Stimulated activated memory B cell treated with anti-CD40 and anti-IgM and Interleukin-4, amounts not matched to agents 10 μg/mL and 1 μg/mL and 100 μg/mL, for 72 hours (primary cell): ENCODE measurements around the gene WWC2.
"Not testable (repeated sequence)": the region's sequence is repeated elsewhere in the genome, so short reads cannot be mapped to it uniquely, and the experiment has no call there.

ENCODE experiments used
- ATAC-seq: fragments of 150-1000 bp; cut with Tn5 transposase; 2 replicates; pipeline ENCODE4 v1.10.0; 2021
- H3K27ac Mint-ChIP-seq: one replicate; pipeline ENCODE4 v1.8.0; 2022; ENCODE audit warnings: mild to moderate bottlenecking, mixed read lengths
- H3K27me3 Mint-ChIP-seq: one replicate; pipeline ENCODE4 v1.8.0; 2022; ENCODE audit warnings: mixed read lengths
- H3K36me3 Mint-ChIP-seq: one replicate; pipeline ENCODE4 v1.8.0; 2022; ENCODE audit warnings: mixed read lengths
- H3K4me1 Mint-ChIP-seq: one replicate; pipeline ENCODE4 v1.8.0; 2022; ENCODE audit warnings: mixed read lengths
- H3K4me3 Mint-ChIP-seq: one replicate; pipeline ENCODE4 v1.8.0; 2022; ENCODE audit warnings: mild to moderate bottlenecking, moderate library complexity, mixed read lengths
- H3K9me3 Mint-ChIP-seq: one replicate; pipeline ENCODE4 v1.8.0; 2022; ENCODE audit warnings: mixed read lengths

The WWC2 gene

GRCh38 chr4:183318656-183319055 is 219.6 kb downstream of the WWC2 start:
- Mint-ChIP-seq H3K27me3 (peaks cover 7% of the 10 kb centered on the region), H3K9me3 (no peaks in the 10 kb centered on the region), H3K36me3 (no peaks in the 10 kb centered on the region), H3K4me1 (no peaks in the 10 kb centered on the region), H3K27ac (no peak overlapping the region), H3K4me3 (no peak overlapping the region)
- no peak for ATAC-seq

- H3K36me3 Mint-ChIP-seq: no peaks in the 10 kb centered on the region
- H3K9me3 Mint-ChIP-seq: no peaks in the 10 kb centered on the region
- H3K4me3 Mint-ChIP-seq: no peak within 1 kb of the TSS
- H3K27ac Mint-ChIP-seq: no peak within 1 kb of the TSS
- H3K4me1 Mint-ChIP-seq: no peaks in the 10 kb centered on the region
- ATAC-seq: no peak
- peaks cover 9% of the 10 kb centered on the region for H3K27me3 Mint-ChIP-seq
These were observed 221.4 kb downstream of the WWC2 start, which contains the start of gene CLDN22 for GRCh38 chr4:183320211-183321059. Gene CLDN22, minus strand, starts transcription at chr4:183320276. Its CDS starts 58 bp downstream, at chr4:183320218.

GRCh38 chr4:183321079-183321478 is 222.0 kb downstream of the WWC2 start:
- Mint-ChIP-seq H3K9me3 (no peaks in the 10 kb centered on the region), H3K27me3 (peaks cover 9% of the 10 kb centered on the region), H3K4me1 (no peaks in the 10 kb centered on the region), H3K36me3 (no peaks in the 10 kb centered on the region), H3K4me3 (no peak overlapping the region), H3K27ac (no peak overlapping the region)
- ATAC-seq: no peak

GRCh38 chr4:183321516-183321915 is 222.5 kb downstream of the WWC2 start:
- H3K36me3 Mint-ChIP-seq: no peaks in the 10 kb centered on the region
- H3K4me1 Mint-ChIP-seq: no peaks in the 10 kb centered on the region
- H3K9me3 Mint-ChIP-seq: no peaks in the 10 kb centered on the region
- no peak for ATAC-seq
- no peak overlapping the region for H3K27ac Mint-ChIP-seq
- H3K4me3 Mint-ChIP-seq: no peak overlapping the region
- peaks cover 14% of the 10 kb centered on the region for H3K27me3 Mint-ChIP-seq

- Mint-ChIP-seq H3K27ac (no peak within 1 kb of the TSS), H3K27me3 (peaks cover 18% of the 10 kb centered on the region), H3K36me3 (no peaks in the 10 kb centered on the region), H3K4me3 (no peak within 1 kb of the TSS), H3K4me1 (no peaks in the 10 kb centered on the region), H3K9me3 (no peaks in the 10 kb centered on the region)
- no peak for ATAC-seq
These were observed 223.3 kb downstream of the WWC2 start, which contains the start of gene CLDN24 for GRCh38 chr4:183322326-183322725. Gene CLDN24, minus strand, starts transcription at chr4:183322426. Its CDS starts 0 bp downstream, at chr4:183322426.

- Mint-ChIP-seq H3K27ac (no peak overlapping the region), H3K9me3 (no peaks in the 10 kb centered on the region), H3K4me1 (no peaks in the 10 kb centered on the region), H3K36me3 (no peaks in the 10 kb centered on the region), H3K27me3 (peaks cover 18% of the 10 kb centered on the region), H3K4me3 (no peak overlapping the region)
- no peak for ATAC-seq
These were observed 224.2 kb downstream of the WWC2 start for GRCh38 chr4:183323295-183323694.

GRCh38 chr4:183324056-183324455 is 225.0 kb downstream of the WWC2 start:
- not testable (repeated sequence) for H3K4me3 Mint-ChIP-seq, ATAC-seq, H3K9me3 Mint-ChIP-seq, H3K27ac Mint-ChIP-seq, H3K36me3 Mint-ChIP-seq, H3K4me1 Mint-ChIP-seq
- H3K27me3 Mint-ChIP-seq: peaks cover 18% of the 10 kb centered on the region

- no peak for ATAC-seq
- H3K36me3 Mint-ChIP-seq: no peaks in the 10 kb centered on the region
- H3K4me3 Mint-ChIP-seq: no peak overlapping the region
These were observed 225.6 kb downstream of the WWC2 start for GRCh38 chr4:183324619-183325018.

GRCh38 chr4:183326387-183326786 is 227.3 kb downstream of the WWC2 start:
- H3K4me1 Mint-ChIP-seq, H3K27ac Mint-ChIP-seq, ATAC-seq, H3K9me3 Mint-ChIP-seq, H3K36me3 Mint-ChIP-seq, H3K4me3 Mint-ChIP-seq: not testable (repeated sequence)
- peaks cover 18% of the 10 kb centered on the region for H3K27me3 Mint-ChIP-seq

More at GRCh38 chr4:183324619-183325018, 225.6 kb downstream of the WWC2 start:
- Mint-ChIP-seq H3K27ac (no peak overlapping the region), H3K9me3 (peaks cover 4% of the 10 kb centered on the region), H3K27me3 (peaks cover 18% of the 10 kb centered on the region), H3K4me1 (no peaks in the 10 kb centered on the region)

- Mint-ChIP-seq H3K36me3 (no peaks in the 10 kb centered on the region), H3K9me3 (peaks cover 4% of the 10 kb centered on the region), H3K4me1 (no peaks in the 10 kb centered on the region), H3K27me3 (peaks cover 23% of the 10 kb centered on the region), H3K4me3 (no peak overlapping the region), H3K27ac (no peak overlapping the region)
- ATAC-seq: no peak
These were observed 227.8 kb downstream of the WWC2 start for GRCh38 chr4:183326853-183327252.

GRCh38 chr4:183327827-183328226 is 228.8 kb downstream of the WWC2 start:
- Mint-ChIP-seq H3K27ac (no peak overlapping the region), H3K27me3 (peaks cover 33% of the 10 kb centered on the region), H3K9me3 (peaks cover 4% of the 10 kb centered on the region), H3K4me1 (no peaks in the 10 kb centered on the region), H3K4me3 (no peak overlapping the region), H3K36me3 (no peaks in the 10 kb centered on the region)
- no peak for ATAC-seq

GRCh38 chr4:183328832-183329231 is 229.8 kb downstream of the WWC2 start:
- Mint-ChIP-seq H3K27me3 (peaks cover 36% of the 10 kb centered on the region), H3K4me3 (no peak overlapping the region), H3K4me1 (no peaks in the 10 kb centered on the region), H3K36me3 (no peaks in the 10 kb centered on the region), H3K9me3 (peaks cover 4% of the 10 kb centered on the region), H3K27ac (no peak overlapping the region)
- no peak for ATAC-seq

- H3K9me3 Mint-ChIP-seq: peaks cover 4% of the 10 kb centered on the region
- no peaks in the 10 kb centered on the region for H3K4me1 Mint-ChIP-seq
- H3K27me3 Mint-ChIP-seq: peaks cover 36% of the 10 kb centered on the region
- no peak for ATAC-seq
- no peaks in the 10 kb centered on the region for H3K36me3 Mint-ChIP-seq
- no peak overlapping the region for H3K4me3 Mint-ChIP-seq
- H3K27ac Mint-ChIP-seq: no peak overlapping the region
These were observed 230.2 kb downstream of the WWC2 start for GRCh38 chr4:183329244-183329643.

- Mint-ChIP-seq H3K4me1 (no peaks in the 10 kb centered on the region), H3K27ac (no peak overlapping the region), H3K9me3 (peaks cover 4% of the 10 kb centered on the region), H3K4me3 (no peak overlapping the region), H3K36me3 (no peaks in the 10 kb centered on the region), H3K27me3 (peaks cover 37% of the 10 kb centered on the region)
- no peak for ATAC-seq
These were observed 231.1 kb downstream of the WWC2 start for GRCh38 chr4:183329954-183330742.

GRCh38 chr4:183330841-183331240 is 231.8 kb downstream of the WWC2 start:
- no peaks in the 10 kb centered on the region for H3K36me3 Mint-ChIP-seq
- H3K27me3 Mint-ChIP-seq: peaks cover 37% of the 10 kb centered on the region
- no peak overlapping the region for H3K4me3 Mint-ChIP-seq
- peaks cover 4% of the 10 kb centered on the region for H3K9me3 Mint-ChIP-seq
- no peak for ATAC-seq
- H3K4me1 Mint-ChIP-seq: no peaks in the 10 kb centered on the region
- H3K27ac Mint-ChIP-seq: no peak overlapping the region
